Measurements from ENCODE around the gene RNF5. TPM values are rescaled to one million over a fixed set of nuclear protein-coding genes. Genes with fewer than 3 reads are reported as not detected.
A peak's percentile ranks its signal among the peaks of the same experiment; 100 is the strongest.

RNF5 gene
- 76.8 and 90.1 TPM in 2 replicates for total RNA-seq

GRCh38 chr6:32177788-32178546 is at the start of gene RNF5:
TSS of gene RNF5 (plus strand) at chr6:32178405. CDS start at chr6:32178512, 107 bp downstream.
- H3K4me3 ChIP-seq (ENCODE audit: low read depth, low read length): peak within 1 kb of the TSS; percentile 99
- no peaks in the 10 kb centered on the region for H3K27me3 ChIP-seq (ENCODE audit: control insufficient read depth, insufficient read depth, low read length)
- DNase-seq (ENCODE audit: low read depth): peak; percentile 100
- no peaks in the 10 kb centered on the region for H3K36me3 ChIP-seq (ENCODE audit: control insufficient read depth, insufficient read depth, low read length)
- TF ChIP-seq, protein P1, sequence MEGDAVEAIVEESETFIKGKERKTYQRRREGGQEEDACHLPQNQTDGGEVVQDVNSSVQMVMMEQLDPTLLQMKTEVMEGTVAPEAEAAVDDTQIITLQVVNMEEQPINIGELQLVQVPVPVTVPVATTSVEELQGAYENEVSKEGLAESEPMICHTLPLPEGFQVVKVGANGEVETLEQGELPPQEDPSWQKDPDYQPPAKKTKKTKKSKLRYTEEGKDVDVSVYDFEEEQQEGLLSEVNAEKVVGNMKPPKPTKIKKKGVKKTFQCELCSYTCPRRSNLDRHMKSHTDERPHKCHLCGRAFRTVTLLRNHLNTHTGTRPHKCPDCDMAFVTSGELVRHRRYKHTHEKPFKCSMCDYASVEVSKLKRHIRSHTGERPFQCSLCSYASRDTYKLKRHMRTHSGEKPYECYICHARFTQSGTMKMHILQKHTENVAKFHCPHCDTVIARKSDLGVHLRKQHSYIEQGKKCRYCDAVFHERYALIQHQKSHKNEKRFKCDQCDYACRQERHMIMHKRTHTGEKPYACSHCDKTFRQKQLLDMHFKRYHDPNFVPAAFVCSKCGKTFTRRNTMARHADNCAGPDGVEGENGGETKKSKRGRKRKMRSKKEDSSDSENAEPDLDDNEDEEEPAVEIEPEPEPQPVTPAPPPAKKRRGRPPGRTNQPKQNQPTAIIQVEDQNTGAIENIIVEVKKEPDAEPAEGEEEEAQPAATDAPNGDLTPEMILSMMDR (IDR thresholded peaks at IDR 0.05; ENCODE audit: insufficient read depth, low read length, poor library complexity, severe bottlenecking): no peak

GRCh38 chr6:32128751-32129296 is 49.4 kb upstream of the RNF5 start:
- DNase-seq (ENCODE audit: low read depth): no peak
- TF ChIP-seq, protein P1 (IDR thresholded peaks at IDR 0.05; ENCODE audit: insufficient read depth, low read length, poor library complexity, severe bottlenecking): no peak
- Histone ChIP-seq H3K27me3 (ENCODE audit: control insufficient read depth, insufficient read depth, low read length) (no peaks in the 10 kb centered on the region), H3K36me3 (ENCODE audit: control insufficient read depth, insufficient read depth, low read length) (no peaks in the 10 kb centered on the region), H3K4me3 (ENCODE audit: low read depth, low read length) (no peak overlapping the region)

DNA sequence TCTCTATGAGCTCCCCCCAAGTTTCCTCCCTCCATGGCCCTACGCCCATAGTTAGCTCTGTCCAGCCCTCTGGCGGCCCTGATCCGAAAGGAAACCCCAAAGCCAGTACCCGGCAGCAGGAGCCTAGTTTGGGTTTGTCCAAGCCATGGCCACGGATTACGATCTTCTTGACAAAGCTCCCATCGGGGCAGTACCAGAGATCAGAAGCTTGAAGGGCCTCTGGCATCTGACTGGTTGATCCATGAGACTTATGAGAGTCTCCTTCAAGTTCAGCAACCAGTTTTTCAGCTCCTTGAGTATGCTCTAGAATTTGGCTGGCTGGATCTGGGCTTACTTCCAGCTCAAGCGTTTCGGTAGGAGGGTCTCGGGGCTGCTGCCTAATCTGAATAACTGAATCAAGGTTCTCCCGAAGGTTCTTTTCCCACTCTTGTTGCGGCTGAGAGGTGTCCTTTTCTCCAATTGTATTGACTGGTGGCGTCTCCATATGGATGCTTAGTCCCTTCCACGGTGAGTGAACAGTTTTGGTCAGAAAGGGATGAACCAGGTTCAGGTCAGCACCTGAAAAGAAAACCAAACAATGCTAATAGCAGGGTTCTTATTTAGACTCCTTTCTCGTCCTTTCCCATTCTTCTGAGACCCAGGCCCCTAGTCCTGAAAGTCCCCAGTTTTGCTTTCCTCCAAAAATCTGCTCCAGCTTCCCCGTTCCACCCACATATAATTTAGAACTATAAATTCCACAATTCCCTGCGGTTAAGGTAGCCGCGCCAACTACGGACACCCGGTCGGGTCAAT is 48.7 kb upstream of the RNF5 start:
- Histone ChIP-seq H3K27me3 (ENCODE audit: control insufficient read depth, insufficient read depth, low read length) (no peaks in the 10 kb centered on the region), H3K36me3 (ENCODE audit: control insufficient read depth, insufficient read depth, low read length) (no peaks in the 10 kb centered on the region), H3K4me3 (ENCODE audit: low read depth, low read length) (peak overlapping the region; percentile 65)
- no peak for DNase-seq (ENCODE audit: low read depth)
- TF ChIP-seq, protein P1 (IDR thresholded peaks at IDR 0.05; ENCODE audit: insufficient read depth, low read length, poor library complexity, severe bottlenecking): no peak

DNA sequence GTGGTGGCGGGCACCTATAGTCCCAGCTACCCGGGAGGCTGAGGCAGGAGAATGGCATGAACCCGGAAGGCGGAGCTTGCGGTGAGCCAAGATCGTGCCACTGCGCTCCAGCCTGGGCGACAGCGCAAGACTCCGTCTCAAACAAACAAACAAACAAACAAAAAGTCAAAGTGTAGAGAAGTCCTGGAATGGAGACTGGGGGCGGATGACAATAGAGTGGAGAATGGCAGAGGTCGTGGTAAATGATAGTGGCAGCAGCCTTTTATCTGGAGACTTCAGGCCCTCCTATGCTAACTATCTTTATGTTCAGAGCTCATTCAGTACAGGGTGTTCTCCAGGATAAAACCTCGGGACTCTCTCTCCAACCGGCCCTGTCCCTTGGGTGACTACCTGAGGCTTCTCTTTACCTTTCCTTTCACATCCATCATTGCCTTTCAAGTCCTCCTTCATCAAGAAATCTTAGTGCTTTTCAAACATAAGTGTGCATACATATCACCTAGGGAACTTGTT is 46.7 kb upstream of the RNF5 start:
- Histone ChIP-seq H3K36me3 (ENCODE audit: control insufficient read depth, insufficient read depth, low read length) (no peaks in the 10 kb centered on the region), H3K27me3 (ENCODE audit: control insufficient read depth, insufficient read depth, low read length) (peaks cover 2% of the 10 kb centered on the region), H3K4me3 (ENCODE audit: low read depth, low read length) (no peak overlapping the region)
- TF ChIP-seq, protein P1 (IDR thresholded peaks at IDR 0.05; ENCODE audit: insufficient read depth, low read length, poor library complexity, severe bottlenecking): no peak
- no peak for DNase-seq (ENCODE audit: low read depth)

GRCh38 chr6:32132110-32132509 is 46.1 kb upstream of the RNF5 start:
- no peak for DNase-seq (ENCODE audit: low read depth)
- TF ChIP-seq, protein P1 (IDR thresholded peaks at IDR 0.05; ENCODE audit: insufficient read depth, low read length, poor library complexity, severe bottlenecking): no peak
- peaks cover 2% of the 10 kb centered on the region for H3K27me3 ChIP-seq (ENCODE audit: control insufficient read depth, insufficient read depth, low read length)
- H3K4me3 ChIP-seq (ENCODE audit: low read depth, low read length): no peak overlapping the region
- H3K36me3 ChIP-seq (ENCODE audit: control insufficient read depth, insufficient read depth, low read length): no peaks in the 10 kb centered on the region
